Lower leg skin (tissue), 4 donors: ENCODE results near the gene ZNF816. TPM values are rescaled to one million over a fixed set of nuclear protein-coding genes. Genes with fewer than 3 reads are reported as not detected.
"Not testable (repeated sequence)": the region's sequence is repeated elsewhere in the genome, so short reads cannot be mapped to it uniquely, and the experiment has no call there.

Experiments
- DNase-seq, 2 donors: peaks; one replicate each; pipeline ENCODE4 v3.0.0-alpha.2; 2019; ENCODE audit warnings: low spot score in 2 of 2
- H3K4me3 ChIP-seq: fragments of 200-600 bp; sonication (generic); 2 replicates; pipeline ENCODE4 v1.5.1; 2017; ENCODE audit warnings: mild to moderate bottlenecking, low read depth; ENCODE audit not compliant: poor library complexity, severe bottlenecking
- CTCF ChIP-seq, 3 donors: fragments of 450-650 bp; IDR thresholded peaks; one replicate each; pipeline ENCODE4 v1.5.1; 2016; ENCODE audit warnings: antibody characterized with exemption in 3 of 3, mild to moderate bottlenecking in 3 of 3, moderate library complexity in 2 of 3
- POLR2A ChIP-seq, 2 donors: fragments of 450-650 bp; IDR thresholded peaks; one replicate each; pipeline ENCODE4 v1.6.1; 2016 to 2017; ENCODE audit warnings: antibody characterized with exemption in 2 of 2, mild to moderate bottlenecking in 1 of 2, moderate library complexity in 1 of 2
- WGBS, 2 donors: methylation state at CpG; one replicate each; pipeline ENCODE4 v1.1.5; 2018; 5-methylcytosine and 5-hydroxymethylcytosine counted together
- intact Hi-C: fragments of 100-400 bp; cut with DNase I; formaldehyde crosslinking; loops from one replicate; pipeline ENCODE4 v1.15.0; 2023; ENCODE audit warnings: low total_unique reads
- total RNA-seq, 4 donors: library from RNA; depleted of rRNA; stranded (reverse); fragments of >200 nt; gene quantifications; one replicate each; pipeline ENCODE4 v1.1.0, GENCODE V29; 2016

The ZNF816 gene
- total RNA-seq, 4 donors from 2014 or later: 3.2 to 17.8 (median 5.5) TPM

- no peak overlapping the region for H3K4me3 ChIP-seq
- WGBS, 2 donors: 88 to 92% methylated on average over 4 of the region's 4 CpGs
- DNase-seq: peak in 1 of 2 donors; percentile 3
- no peak for TF ChIP-seq CTCF (IDR thresholded peaks at IDR 0.05)
- TF ChIP-seq POLR2A (IDR thresholded peaks at IDR 0.05): no peak
- intact Hi-C loops: no loop called here
Observed at GRCh38 chr19:52987221-52987620, 24.5 kb upstream of the ZNF816 start.

GRCh38 chr19:52983167-52983566 lies 20.5 kb upstream of the ZNF816 start:
- peak in 1 of 2 donors; percentile 21 for DNase-seq
- intact Hi-C loops, H3K4me3 ChIP-seq: not testable (repeated sequence)
- WGBS, 2 donors: 86 to 87% methylated on average over 3 of the region's 3 CpGs

- WGBS, 2 donors: 54 to 61% methylated on average over 4 of the region's 4 CpGs
- intact Hi-C loops: no loop called here
- TF ChIP-seq POLR2A (IDR thresholded peaks at IDR 0.05) (no peak), CTCF (IDR thresholded peaks at IDR 0.05) (no peak)
- peak in 1 of 2 donors; percentile 40 for DNase-seq
- no peak overlapping the region for H3K4me3 ChIP-seq
Observed at GRCh38 chr19:52981329-52981728, 18.6 kb upstream of the ZNF816 start.

GRCh38 chr19:52967772-52968171 lies 5.1 kb upstream of the ZNF816 start:
- no peak overlapping the region for H3K4me3 ChIP-seq
- DNase-seq: no peak
- TF ChIP-seq CTCF (IDR thresholded peaks at IDR 0.05) (no peak), POLR2A (IDR thresholded peaks at IDR 0.05) (no peak)
- intact Hi-C loops: no loop called here
- 96 to 97% methylated on average over 2 of the region's 2 CpGs for WGBS, 2 donors

- peak in 1 of 2 donors; percentile 88 for DNase-seq
- TF ChIP-seq POLR2A (IDR thresholded peaks at IDR 0.05) (no peak), CTCF (IDR thresholded peaks at IDR 0.05) (no peak)
- peak overlapping the region; percentile 58 for H3K4me3 ChIP-seq
- 0 to 3% methylated on average over 12 of the region's 12 CpGs for WGBS, 2 donors
- intact Hi-C loops: no loop called here
Observed at GRCh38 chr19:52963247-52963618, 552 bp upstream of the ZNF816 start.

GRCh38 chr19:52961981-52962380 lies 700 bp downstream of the ZNF816 start:
- H3K4me3 ChIP-seq: peak overlapping the region; percentile 58
- intact Hi-C loops: no loop called here
- DNase-seq: peak in 1 of 2 donors; percentile 81
- 17 to 20% methylated on average over 5 of the region's 5 CpGs for WGBS, 2 donors
- TF ChIP-seq CTCF (IDR thresholded peaks at IDR 0.05) (no peak), POLR2A (IDR thresholded peaks at IDR 0.05) (no peak)
